ENCODE measurements around the gene PLXDC2.

GRCh38 chr10:19809481-19809880, 6.8 kb upstream of the PLXDC2 start:
- TF ChIP-seq EP300 (IDR thresholded peaks at IDR 0.05) (no peak), CTCF (IDR thresholded peaks at IDR 0.05) (no peak)
